Prostate gland (tissue), 2 donors: ENCODE measurements around the gene ADAT1.

Experiments
- CTCF ChIP-seq, 4 experiments: fragments of 200-600 bp in 2 of 4; fragments of 450-650 bp in 2 of 4; sonication (generic) in 2 of 4; IDR thresholded peaks; 1 replicate in 3 of 4; 2 replicates in 1 of 4; pipeline ENCODE4 v1.5.1; 2016 to 2019; ENCODE audit warnings: antibody characterized with exemption in 4 of 4, mild to moderate bottlenecking in 2 of 4, moderate library complexity in 2 of 4
- POLR2A ChIP-seq: fragments of 450-650 bp; IDR thresholded peaks from one replicate; pipeline ENCODE4 v1.6.1; 2016; ENCODE audit warnings: antibody characterized with exemption, mild to moderate bottlenecking
- POLR2AphosphoS5 ChIP-seq: sonication (generic); formaldehyde crosslinking; IDR thresholded peaks from one replicate; pipeline ENCODE4 v1.6.1; 2017; ENCODE audit warnings: antibody characterized with exemption

- TF ChIP-seq CTCF (IDR thresholded peaks at IDR 0.05) (no peak), POLR2A (no peak), POLR2AphosphoS5 (no peak)
Observed at GRCh38 chr16:75618780-75619179, 4.3 kb downstream of the ADAT1 start.
